PC-9 (cell line): ENCODE measurements around the gene ROR2. TPM values are rescaled to one million over a fixed set of nuclear protein-coding genes. Genes with fewer than 3 reads are reported as not detected.

ENCODE experiments used
- BruUV-seq: library from RNA; stranded (reverse); fragments of 400-500 nt; replicated peaks from 2 replicates; lab custom pipeline; 2021; lab: Mats Ljungman, UMichigan
- CTCF ChIA-PET: fragments of 300-600 bp; sonication (Branson Sonifier 250); formaldehyde crosslinking; loops from one replicate; lab custom pipeline; 2022; ENCODE audit warnings: antibody characterized with exemption; lab: Charles Lee
- POLR2A ChIA-PET: fragments of 300-600 bp; sonication (Branson Sonifier 250); formaldehyde crosslinking; loops from one replicate; lab custom pipeline; 2022; ENCODE audit warnings: antibody characterized with exemption; ENCODE audit not compliant: unreplicated experiment; lab: Charles Lee
- DNase-seq, 2 experiments: peaks; one replicate each; pipeline versions ENCODE4 v3.0.0 to v3.0.0-alpha.2; 2015 to 2022; ENCODE audit warnings: mixed read lengths in 1 of 2
- H2AFZ ChIP-seq: fragments of 200-600 bp; sonication (generic); 2 replicates; pipeline ENCODE4 v1.8.1; 2017; ENCODE audit warnings: antibody characterized with exemption
- H3F3A ChIP-seq: fragments of 200-600 bp; sonication (generic); 2 replicates; pipeline ENCODE4 v1.8.1; 2017; ENCODE audit warnings: antibody characterized with exemption, mild to moderate bottlenecking, low read depth; ENCODE audit not compliant: insufficient read depth
- H3K27ac ChIP-seq: fragments of 200-600 bp; sonication (generic); 2 replicates; pipeline ENCODE4 v1.6.1; 2016; ENCODE audit warnings: mixed run types
- H3K27me3 ChIP-seq: fragments of 200-600 bp; sonication (generic); 2 replicates; pipeline ENCODE4 v1.6.1; 2016; ENCODE audit warnings: low read depth, mixed run types; ENCODE audit not compliant: insufficient read depth
- H3K36me3 ChIP-seq: fragments of 200-600 bp; sonication (generic); 2 replicates; pipeline ENCODE4 v1.6.1; 2016; ENCODE audit warnings: low read depth, mixed run types
- H3K4me1 ChIP-seq: fragments of 200-600 bp; sonication (generic); replicated peaks from 2 replicates; pipeline ENCODE4 v1.6.1; 2016; ENCODE audit warnings: mixed run types; ENCODE audit not compliant: insufficient read depth
- H3K4me2 ChIP-seq: fragments of 200-600 bp; sonication (generic); 2 replicates; pipeline ENCODE4 v1.6.1; 2017; ENCODE audit warnings: mixed run types
- H3K4me3 ChIP-seq: fragments of 200-600 bp; sonication (generic); 2 replicates; pipeline ENCODE4 v1.6.1; 2016; ENCODE audit warnings: mixed run types
- H3K79me2 ChIP-seq: fragments of 200-600 bp; sonication (generic); 2 replicates; pipeline ENCODE4 v1.6.1; 2017; ENCODE audit warnings: low read depth, mixed run types
- H3K9me2 ChIP-seq: fragments of 200-600 bp; sonication (generic); 2 replicates; pipeline ENCODE4 v1.8.1; 2017; ENCODE audit warnings: mild to moderate bottlenecking; ENCODE audit not compliant: insufficient read depth
- H3K9me3 ChIP-seq: fragments of 200-600 bp; sonication (generic); 2 replicates; pipeline ENCODE4 v1.8.1; 2016; ENCODE audit warnings: low read depth; ENCODE audit not compliant: insufficient read depth
- H4K20me1 ChIP-seq: fragments of 200-600 bp; sonication (generic); 2 replicates; pipeline ENCODE4 v1.8.1; 2017; ENCODE audit not compliant: insufficient read depth
- EZH2 ChIP-seq: fragments of 200-600 bp; sonication (generic); IDR thresholded peaks from 2 replicates; pipeline ENCODE4 v1.8.0; 2017; ENCODE audit warnings: antibody characterized with exemption, low read depth
- intact Hi-C: fragments of 100-400 bp; cut with micrococcal nuclease; formaldehyde crosslinking; loops from one replicate; pipeline ENCODE4 v1.10.0; 2022; ENCODE audit not compliant: unreplicated experiment
- total RNA-seq: library from RNA; stranded (reverse); gene quantifications from 2 replicates; pipeline ENCODE4 v1.2.3, GENCODE V29; 2021
- TF ChIP-seq, protein P1 (sequence below): fragments of 200-600 bp; sonication (generic); conservative IDR thresholded peaks from 2 replicates; pipeline ENCODE4 v1.6.1; 2017; ENCODE audit warnings: mixed run types, antibody characterized with exemption, mild to moderate bottlenecking, moderate library complexity

Gene ROR2
- total RNA-seq, 1 experiment from 2014 or later: not detected

DNA sequence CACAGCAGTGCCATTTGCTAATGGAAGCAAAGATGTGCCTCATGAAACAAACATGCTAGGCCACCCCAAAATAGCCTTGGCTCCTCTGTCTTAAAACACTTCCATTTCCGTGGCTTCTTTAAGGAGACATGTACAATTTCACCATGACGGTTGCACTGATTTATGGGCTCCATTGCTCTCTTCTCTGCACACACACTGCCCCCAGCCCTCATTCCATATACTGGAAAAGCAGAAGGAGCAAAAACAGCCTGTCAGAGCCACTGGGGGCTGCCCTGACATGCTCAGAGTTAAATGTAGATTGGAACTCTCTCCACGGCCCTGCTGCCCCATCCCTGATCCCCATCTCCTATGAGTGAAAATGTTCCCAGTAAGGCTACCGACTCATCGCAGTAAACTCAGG is 114.8 kb downstream of the ROR2 start:
- BruUV-seq: no TSS peak
- ChIA-PET POLR2A (no interaction called here), CTCF (no interaction called here)
- TF ChIP-seq EZH2: no peak
- TF ChIP-seq, protein P1, sequence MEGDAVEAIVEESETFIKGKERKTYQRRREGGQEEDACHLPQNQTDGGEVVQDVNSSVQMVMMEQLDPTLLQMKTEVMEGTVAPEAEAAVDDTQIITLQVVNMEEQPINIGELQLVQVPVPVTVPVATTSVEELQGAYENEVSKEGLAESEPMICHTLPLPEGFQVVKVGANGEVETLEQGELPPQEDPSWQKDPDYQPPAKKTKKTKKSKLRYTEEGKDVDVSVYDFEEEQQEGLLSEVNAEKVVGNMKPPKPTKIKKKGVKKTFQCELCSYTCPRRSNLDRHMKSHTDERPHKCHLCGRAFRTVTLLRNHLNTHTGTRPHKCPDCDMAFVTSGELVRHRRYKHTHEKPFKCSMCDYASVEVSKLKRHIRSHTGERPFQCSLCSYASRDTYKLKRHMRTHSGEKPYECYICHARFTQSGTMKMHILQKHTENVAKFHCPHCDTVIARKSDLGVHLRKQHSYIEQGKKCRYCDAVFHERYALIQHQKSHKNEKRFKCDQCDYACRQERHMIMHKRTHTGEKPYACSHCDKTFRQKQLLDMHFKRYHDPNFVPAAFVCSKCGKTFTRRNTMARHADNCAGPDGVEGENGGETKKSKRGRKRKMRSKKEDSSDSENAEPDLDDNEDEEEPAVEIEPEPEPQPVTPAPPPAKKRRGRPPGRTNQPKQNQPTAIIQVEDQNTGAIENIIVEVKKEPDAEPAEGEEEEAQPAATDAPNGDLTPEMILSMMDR: no peak
- no peak for DNase-seq
- Histone ChIP-seq H3K27me3 (peaks cover 51% of the 10 kb centered on the region), H3K79me2 (no peaks in the 10 kb centered on the region), H4K20me1 (no peaks in the 10 kb centered on the region), H3K4me3 (no peak overlapping the region), H3F3A (no peaks in the 10 kb centered on the region), H2AFZ (no peak overlapping the region), H3K4me1 (peaks cover 11% of the 10 kb centered on the region), H3K9me3 (no peaks in the 10 kb centered on the region), H3K4me2 (no peak overlapping the region), H3K27ac (no peak overlapping the region), H3K9me2 (no peaks in the 10 kb centered on the region), H3K36me3 (no peaks in the 10 kb centered on the region)
- intact Hi-C loops: no loop called here

DNA sequence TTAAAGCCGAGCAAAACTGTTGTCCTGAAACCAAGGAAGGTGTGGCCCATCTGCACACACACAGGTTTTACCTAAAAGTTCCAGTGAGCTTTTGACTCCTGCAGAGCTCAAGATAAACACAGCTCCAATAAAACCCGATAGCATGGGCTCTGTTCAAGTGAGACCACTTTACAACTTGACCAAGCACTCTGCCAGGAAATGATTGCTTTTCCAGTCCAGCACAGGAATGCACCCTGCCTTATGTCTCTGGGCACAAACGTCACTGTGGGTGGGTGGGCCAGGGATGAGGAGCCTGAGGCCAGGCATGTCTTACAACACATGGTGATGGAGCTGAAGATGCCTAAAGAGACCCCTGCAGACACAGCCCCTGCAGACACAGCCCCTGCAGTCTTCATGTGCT is 115.3 kb downstream of the ROR2 start:
- Histone ChIP-seq H3K27me3 (peaks cover 46% of the 10 kb centered on the region), H3K79me2 (no peaks in the 10 kb centered on the region), H3K4me1 (peaks cover 11% of the 10 kb centered on the region), H2AFZ (no peak overlapping the region), H3K4me3 (no peak overlapping the region), H3K9me2 (no peaks in the 10 kb centered on the region), H3K36me3 (no peaks in the 10 kb centered on the region), H3K27ac (no peak overlapping the region), H3K4me2 (no peak overlapping the region), H3F3A (no peaks in the 10 kb centered on the region), H3K9me3 (no peaks in the 10 kb centered on the region), H4K20me1 (no peaks in the 10 kb centered on the region)
- POLR2A ChIA-PET: no interaction called here
- no peak for DNase-seq
- CTCF ChIA-PET: interaction anchor here (0.7 kb wide), 1 partner anchor 23 kb away, joined by 11 read pairs; no protein-coding TSS in a partner anchor
- no peak for TF ChIP-seq EZH2
- TF ChIP-seq, protein P1: no peak
- no TSS peak for BruUV-seq
- intact Hi-C loops: no loop called here

DNA sequence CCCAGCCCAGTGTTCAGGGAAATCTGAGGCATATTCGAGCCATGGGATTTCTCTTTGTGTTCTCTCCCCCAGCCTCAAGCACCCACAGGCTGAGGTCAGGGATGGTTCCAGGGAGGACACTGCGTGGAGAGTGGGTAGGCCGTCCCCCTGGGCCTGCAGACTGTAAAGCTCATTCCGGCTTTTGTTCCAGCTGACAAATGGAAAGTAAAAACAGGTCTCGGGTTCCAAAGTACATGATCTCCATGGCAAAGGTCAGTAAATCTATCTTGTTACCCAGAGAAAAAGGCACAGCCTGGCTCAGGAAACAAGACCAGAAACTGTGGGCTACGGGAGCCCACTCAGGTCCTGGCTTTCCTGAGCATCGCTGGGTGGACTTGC is 116.2 kb downstream of the ROR2 start:
- H3K4me2 ChIP-seq: no peak overlapping the region
- CTCF ChIA-PET: no interaction called here
- no peaks in the 10 kb centered on the region for H3F3A ChIP-seq
- intact Hi-C loops: no loop called here
- H2AFZ ChIP-seq: no peak overlapping the region
- DNase-seq: no peak
- peaks cover 42% of the 10 kb centered on the region for H3K27me3 ChIP-seq
- H3K9me2 ChIP-seq: no peaks in the 10 kb centered on the region
- BruUV-seq: no TSS peak
- H3K9me3 ChIP-seq: no peaks in the 10 kb centered on the region
- H3K79me2 ChIP-seq: no peaks in the 10 kb centered on the region
- H3K4me1 ChIP-seq: peaks cover 11% of the 10 kb centered on the region
- H3K4me3 ChIP-seq: no peak overlapping the region
- H4K20me1 ChIP-seq: no peaks in the 10 kb centered on the region
- POLR2A ChIA-PET: no interaction called here
- no peaks in the 10 kb centered on the region for H3K36me3 ChIP-seq
- TF ChIP-seq, protein P1: no peak
- no peak for TF ChIP-seq EZH2
- no peak overlapping the region for H3K27ac ChIP-seq
